RWPE2 (cell line): ENCODE results near the gene SH3BP4.
A peak's percentile ranks its signal among the peaks of the same experiment; 100 is the strongest.

ENCODE experiments used
- ATAC-seq: fragments of 200-7000 bp; cut with Tn5 transposase; 3 replicates; pipeline ENCODE4 v1.9.1; 2021; ENCODE audit warnings: low read depth
- DNase-seq: peaks from one replicate; pipeline ENCODE4 v3.0.0-alpha.2; 2020; ENCODE audit warnings: low spot score
- H3K27ac ChIP-seq: fragments of 450-650 bp; 2 replicates; pipeline ENCODE4 v1.5.1; 2017; ENCODE audit warnings: mild to moderate bottlenecking; ENCODE audit not compliant: poor library complexity, severe bottlenecking
- H3K27me3 ChIP-seq: fragments of 250-450 bp; sonication (Bioruptor Pico); 2 replicates; pipeline ENCODE4 v1.5.1; 2021; ENCODE audit warnings: mild to moderate bottlenecking, moderate library complexity; ENCODE audit not compliant: insufficient read depth, poor library complexity, severe bottlenecking
- H3K36me3 ChIP-seq: fragments of 250-450 bp; sonication (Bioruptor Pico); 2 replicates; pipeline ENCODE4 v1.5.1; 2020; ENCODE audit warnings: low read depth, mild to moderate bottlenecking, moderate library complexity
- H3K4me1 ChIP-seq: fragments of 250-450 bp; sonication (Bioruptor Pico); 2 replicates; pipeline ENCODE4 v1.5.1; 2021; ENCODE audit warnings: mild to moderate bottlenecking, moderate library complexity; ENCODE audit not compliant: insufficient read depth, poor library complexity, severe bottlenecking
- H3K4me3 ChIP-seq: fragments of 250-450 bp; sonication (Bioruptor Pico); 2 replicates; pipeline ENCODE4 v1.5.1; 2021; ENCODE audit warnings: mild to moderate bottlenecking, moderate library complexity; ENCODE audit not compliant: severe bottlenecking
- H3K9me3 ChIP-seq: fragments of 250-450 bp; sonication (Bioruptor Pico); 2 replicates; pipeline ENCODE4 v1.5.1; 2021; ENCODE audit warnings: mild to moderate bottlenecking, moderate library complexity; ENCODE audit not compliant: severe bottlenecking
- TF ChIP-seq, protein P1 (sequence below): fragments of 450-650 bp; IDR thresholded peaks from one replicate; pipeline ENCODE4 v1.5.1; 2017; ENCODE audit warnings: mild to moderate bottlenecking, moderate library complexity; ENCODE audit not compliant: poor library complexity, severe bottlenecking

SH3BP4 gene

DNA sequence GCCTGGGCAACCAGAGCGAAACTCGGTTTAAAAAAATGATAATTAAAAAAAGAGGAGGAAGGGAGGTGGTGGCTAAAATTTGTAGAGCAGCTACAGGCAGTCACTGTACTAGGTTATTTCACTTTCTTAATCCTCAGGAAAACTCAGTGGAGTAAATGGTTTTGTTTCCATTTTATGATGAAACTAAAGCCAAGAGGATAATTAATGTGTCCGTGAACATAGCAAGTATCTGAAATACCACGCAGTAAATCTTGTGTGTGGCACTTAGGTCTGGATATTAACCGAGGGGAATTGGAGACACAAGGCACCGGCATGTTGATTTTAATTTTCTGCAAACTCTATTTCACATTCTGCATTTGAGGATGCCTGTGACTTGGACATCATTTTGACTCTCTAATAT is 14.5 kb downstream of the SH3BP4 start:
- no peak for ATAC-seq
- Histone ChIP-seq H3K9me3 (no peaks in the 10 kb centered on the region), H3K4me3 (no peak overlapping the region), H3K27me3 (no peaks in the 10 kb centered on the region), H3K36me3 (peaks cover 18% of the 10 kb centered on the region), H3K4me1 (peaks cover 53% of the 10 kb centered on the region), H3K27ac (no peak overlapping the region)
- TF ChIP-seq, protein P1, sequence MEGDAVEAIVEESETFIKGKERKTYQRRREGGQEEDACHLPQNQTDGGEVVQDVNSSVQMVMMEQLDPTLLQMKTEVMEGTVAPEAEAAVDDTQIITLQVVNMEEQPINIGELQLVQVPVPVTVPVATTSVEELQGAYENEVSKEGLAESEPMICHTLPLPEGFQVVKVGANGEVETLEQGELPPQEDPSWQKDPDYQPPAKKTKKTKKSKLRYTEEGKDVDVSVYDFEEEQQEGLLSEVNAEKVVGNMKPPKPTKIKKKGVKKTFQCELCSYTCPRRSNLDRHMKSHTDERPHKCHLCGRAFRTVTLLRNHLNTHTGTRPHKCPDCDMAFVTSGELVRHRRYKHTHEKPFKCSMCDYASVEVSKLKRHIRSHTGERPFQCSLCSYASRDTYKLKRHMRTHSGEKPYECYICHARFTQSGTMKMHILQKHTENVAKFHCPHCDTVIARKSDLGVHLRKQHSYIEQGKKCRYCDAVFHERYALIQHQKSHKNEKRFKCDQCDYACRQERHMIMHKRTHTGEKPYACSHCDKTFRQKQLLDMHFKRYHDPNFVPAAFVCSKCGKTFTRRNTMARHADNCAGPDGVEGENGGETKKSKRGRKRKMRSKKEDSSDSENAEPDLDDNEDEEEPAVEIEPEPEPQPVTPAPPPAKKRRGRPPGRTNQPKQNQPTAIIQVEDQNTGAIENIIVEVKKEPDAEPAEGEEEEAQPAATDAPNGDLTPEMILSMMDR, result no peak
- DNase-seq, result no peak

DNA sequence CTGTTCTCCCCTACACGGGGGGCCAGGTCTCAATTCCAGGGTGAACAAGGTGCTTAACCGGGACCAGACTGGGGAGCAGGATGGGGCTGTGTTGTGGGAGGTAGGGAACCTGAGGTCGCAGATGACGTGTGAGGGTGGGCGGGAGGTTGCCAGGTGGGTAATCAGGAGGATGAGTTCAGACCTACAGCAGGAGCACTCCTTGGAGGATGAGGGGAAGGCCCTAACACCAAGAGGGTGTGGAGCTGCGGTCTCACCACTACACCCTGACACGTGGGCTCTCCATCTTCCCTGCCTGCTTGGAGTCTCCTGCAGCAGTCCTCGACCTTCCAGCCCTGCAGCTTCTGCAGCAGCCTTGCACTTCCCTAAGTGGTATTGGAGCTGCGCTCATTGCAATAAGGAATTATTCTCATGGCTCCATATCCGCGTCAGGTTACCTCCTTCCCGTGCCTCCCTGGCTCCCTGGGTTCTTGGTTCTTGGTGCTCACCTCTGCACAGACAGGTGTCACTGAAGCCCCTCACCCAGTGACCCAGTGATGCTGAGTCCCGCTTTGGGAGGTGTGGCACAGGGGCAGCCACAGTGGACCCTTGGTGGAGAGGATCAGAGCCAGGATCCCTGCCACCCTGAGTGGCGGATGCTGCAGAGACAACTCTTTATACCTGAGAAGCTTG is 15.5 kb downstream of the SH3BP4 start:
- Histone ChIP-seq H3K4me3 (no peak overlapping the region), H3K36me3 (peaks cover 19% of the 10 kb centered on the region), H3K4me1 (peaks cover 60% of the 10 kb centered on the region), H3K27me3 (no peaks in the 10 kb centered on the region), H3K27ac (no peak overlapping the region), H3K9me3 (no peaks in the 10 kb centered on the region)
- no peak for ATAC-seq
- TF ChIP-seq, protein P1, result no peak
- peak; percentile 47 for DNase-seq

DNA sequence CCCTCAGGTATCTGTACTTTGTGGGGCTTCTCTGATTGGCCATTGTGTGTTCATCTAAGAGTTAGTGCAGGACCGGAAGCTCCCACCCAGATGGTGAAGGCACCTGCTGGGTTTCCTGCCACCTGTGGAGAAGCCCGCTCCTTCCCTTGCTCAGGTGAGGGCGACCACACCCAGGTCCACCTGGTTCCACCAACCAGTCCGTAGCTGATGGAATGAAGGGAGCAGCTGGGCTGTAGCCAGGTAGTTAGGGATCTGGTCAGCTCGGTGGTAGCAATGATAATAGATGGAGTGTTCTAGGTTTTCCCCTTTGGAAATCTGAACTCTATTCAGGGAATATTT is 16.0 kb downstream of the SH3BP4 start:
- no peak overlapping the region for H3K4me3 ChIP-seq
- no peaks in the 10 kb centered on the region for H3K27me3 ChIP-seq
- TF ChIP-seq, protein P1, result no peak
- peaks cover 63% of the 10 kb centered on the region for H3K4me1 ChIP-seq
- H3K9me3 ChIP-seq, result no peaks in the 10 kb centered on the region
- H3K36me3 ChIP-seq, result peaks cover 19% of the 10 kb centered on the region
- H3K27ac ChIP-seq, result no peak overlapping the region
- ATAC-seq (no peak), DNase-seq (no peak)

DNA sequence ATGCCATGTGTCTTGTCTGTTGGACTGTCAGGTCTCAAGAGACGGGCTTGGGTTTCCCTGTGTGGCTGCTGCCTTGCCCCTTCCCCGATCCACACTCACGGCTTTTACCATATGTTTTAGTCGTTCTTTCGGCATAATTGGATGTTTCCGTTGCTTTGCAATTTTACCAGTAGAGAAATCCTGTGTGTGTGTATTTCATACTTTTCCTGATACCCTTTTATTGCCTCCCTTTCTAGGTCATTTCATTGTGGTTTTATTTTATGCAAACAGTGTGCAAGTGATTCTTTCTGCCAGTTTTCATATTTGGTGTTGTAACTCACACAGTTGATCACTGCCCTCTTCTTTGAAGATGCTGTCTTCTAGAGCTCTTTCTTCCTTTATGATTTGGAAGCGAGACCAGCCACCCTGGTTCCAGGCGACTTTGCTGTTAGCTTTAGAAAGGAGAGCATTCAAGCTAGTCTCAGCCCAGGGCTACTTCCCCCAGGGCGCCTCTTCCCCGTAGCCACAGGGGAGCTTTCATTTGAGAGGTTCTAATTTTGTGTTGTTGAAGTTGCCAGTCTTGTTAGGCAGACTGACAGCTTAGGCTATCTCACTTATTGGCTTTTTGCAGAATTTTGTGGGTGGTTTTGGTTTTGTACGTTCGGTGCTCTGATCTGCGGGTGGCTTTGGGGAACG is 17.0 kb downstream of the SH3BP4 start:
- TF ChIP-seq, protein P1, result no peak
- ATAC-seq (no peak), DNase-seq (no peak)
- H3K9me3 ChIP-seq, result no peaks in the 10 kb centered on the region
- peaks cover 19% of the 10 kb centered on the region for H3K36me3 ChIP-seq
- H3K4me1 ChIP-seq, result peaks cover 54% of the 10 kb centered on the region
- no peak overlapping the region for H3K4me3 ChIP-seq
- H3K27ac ChIP-seq, result peak overlapping the region; percentile 93
- no peaks in the 10 kb centered on the region for H3K27me3 ChIP-seq
